Ureter (tissue), 1 donor: ENCODE measurements around the gene BAMBI. TPM values are rescaled to one million over a fixed set of nuclear protein-coding genes. Genes with fewer than 3 reads are reported as not detected.
"Not testable (repeated sequence)": the region's sequence is repeated elsewhere in the genome, so short reads cannot be mapped to it uniquely, and the experiment has no call there.

ENCODE experiments used
- DNase-seq: peaks from one replicate; pipeline ENCODE4 v3.0.0-alpha.2; 2020; ENCODE audit warnings: low spot score
- total RNA-seq: library from RNA; stranded (reverse); gene quantifications from one replicate; pipeline ENCODE4 v1.2.4, GENCODE V29; 2023
- donor health status: DM: yes; HTN: yes; CAD: no.

The BAMBI gene, protein sequence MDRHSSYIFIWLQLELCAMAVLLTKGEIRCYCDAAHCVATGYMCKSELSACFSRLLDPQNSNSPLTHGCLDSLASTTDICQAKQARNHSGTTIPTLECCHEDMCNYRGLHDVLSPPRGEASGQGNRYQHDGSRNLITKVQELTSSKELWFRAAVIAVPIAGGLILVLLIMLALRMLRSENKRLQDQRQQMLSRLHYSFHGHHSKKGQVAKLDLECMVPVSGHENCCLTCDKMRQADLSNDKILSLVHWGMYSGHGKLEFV
- 54.8 TPM for total RNA-seq

DNA sequence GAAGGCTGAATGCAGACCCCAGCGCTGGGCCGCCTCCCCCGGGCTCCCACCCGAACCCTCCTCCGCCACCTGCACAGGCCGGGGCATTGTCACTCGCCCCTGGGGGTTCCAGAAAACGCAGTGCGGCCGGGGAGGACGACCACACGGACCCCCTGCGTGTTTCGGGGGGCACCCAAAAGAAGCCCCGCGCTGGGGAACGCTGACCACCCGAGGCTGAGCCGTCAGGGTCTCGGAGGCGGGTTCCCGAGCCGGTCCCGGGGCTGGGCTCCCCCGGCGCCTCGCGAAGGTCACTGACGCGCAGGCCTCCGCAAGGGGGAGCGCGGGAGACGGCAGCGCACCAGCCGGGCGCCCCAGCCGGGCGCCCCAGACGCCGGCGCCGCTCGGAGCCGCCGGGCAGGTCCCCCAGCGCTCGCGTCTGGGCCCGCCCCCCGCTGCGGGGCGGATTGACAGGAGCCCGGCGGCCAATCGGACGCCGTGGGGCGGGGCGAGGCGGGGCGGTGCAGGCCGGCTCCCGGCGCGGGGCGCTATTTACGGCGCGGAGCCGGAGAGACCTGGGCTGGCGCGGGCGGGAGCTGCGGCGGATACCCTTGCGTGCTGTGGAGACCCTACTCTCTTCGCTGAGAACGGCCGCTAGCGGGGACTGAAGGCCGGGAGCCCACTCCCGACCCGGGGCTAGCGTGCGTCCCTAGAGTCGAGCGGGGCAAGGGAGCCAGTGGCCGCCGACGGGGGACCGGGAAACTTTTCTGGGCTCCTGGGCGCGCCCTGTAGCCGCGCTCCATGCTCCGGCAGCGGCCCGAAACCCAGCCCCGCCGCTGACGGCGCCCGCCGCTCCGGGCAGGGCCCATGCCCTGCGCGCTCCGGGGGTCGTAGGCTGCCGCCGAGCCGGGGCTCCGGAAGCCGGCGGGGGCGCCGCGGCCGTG, at the start of gene BAMBI:
Gene BAMBI (plus strand): TSS at position 554 of the 920 bp plus-strand sequence. CDS start 377 bp downstream, outside the sequence.
- DNase-seq = peak; percentile 93

DNA sequence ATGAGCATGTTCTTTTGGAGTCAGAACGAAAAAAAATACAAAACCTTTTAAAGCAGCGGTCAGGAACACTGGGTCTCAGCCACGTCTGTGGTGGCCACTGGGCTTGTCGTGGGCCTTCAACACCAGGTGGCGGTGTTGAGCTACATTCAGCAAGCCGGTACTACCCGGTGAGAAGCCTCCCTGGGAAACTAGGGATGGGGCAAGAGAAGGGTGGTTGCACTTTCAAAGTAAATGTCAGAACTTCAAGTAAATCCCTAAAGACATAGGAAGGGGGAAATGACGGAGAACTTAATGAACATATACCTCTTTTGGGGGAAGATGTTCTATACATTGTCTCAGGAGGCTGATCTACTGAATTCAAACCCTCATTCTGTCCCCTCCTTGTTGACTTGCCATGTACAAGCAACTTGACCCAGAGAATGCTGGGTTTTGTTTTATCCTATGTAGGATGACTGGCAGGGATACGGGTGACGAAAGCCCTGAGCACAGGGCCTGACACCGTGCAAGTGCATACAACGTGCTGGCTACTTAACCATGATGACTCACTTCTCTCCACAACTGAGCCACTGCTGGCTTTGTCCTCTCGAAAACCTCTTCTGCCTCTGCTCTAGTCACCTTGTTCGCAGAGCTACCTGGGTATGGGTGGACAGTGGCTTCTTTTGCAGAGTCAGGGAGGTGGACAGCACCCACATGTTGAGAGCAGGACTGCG, 49.0 kb upstream of the BAMBI start:
- DNase-seq = peak; percentile 80

DNA sequence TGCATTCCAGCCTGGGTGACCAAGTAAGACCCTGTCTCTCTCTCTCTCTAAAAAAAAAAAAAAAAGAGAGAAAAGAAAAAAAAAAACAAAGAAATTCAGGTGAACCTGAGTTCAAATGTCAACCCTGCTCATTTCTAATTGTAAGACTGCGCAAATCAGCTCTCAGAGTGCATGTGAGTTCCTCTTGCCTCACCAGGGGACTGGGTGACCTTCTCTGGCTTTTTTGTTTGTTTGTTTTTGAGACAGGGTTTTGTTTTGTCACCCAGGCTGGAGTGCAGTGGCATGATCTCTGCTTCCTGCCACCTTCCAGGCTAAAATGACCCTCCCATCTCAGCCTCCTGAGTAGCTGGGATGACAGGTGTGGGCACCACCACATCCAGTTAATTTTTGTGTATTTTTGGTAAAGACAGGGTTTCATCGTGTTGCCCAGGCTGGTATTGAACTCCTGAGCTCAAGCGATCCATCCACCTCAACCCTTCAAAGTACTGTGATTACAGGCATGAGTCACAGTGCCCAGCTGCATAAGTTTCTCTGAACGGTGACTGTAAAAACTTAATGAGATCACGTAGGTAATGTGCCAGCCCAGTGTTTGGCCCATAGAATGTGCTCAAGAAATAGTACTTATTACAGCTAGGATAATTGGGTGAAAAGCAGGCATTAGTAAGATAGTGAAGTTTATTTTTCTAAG, 45.3 kb upstream of the BAMBI start:
- no peak for DNase-seq

DNA sequence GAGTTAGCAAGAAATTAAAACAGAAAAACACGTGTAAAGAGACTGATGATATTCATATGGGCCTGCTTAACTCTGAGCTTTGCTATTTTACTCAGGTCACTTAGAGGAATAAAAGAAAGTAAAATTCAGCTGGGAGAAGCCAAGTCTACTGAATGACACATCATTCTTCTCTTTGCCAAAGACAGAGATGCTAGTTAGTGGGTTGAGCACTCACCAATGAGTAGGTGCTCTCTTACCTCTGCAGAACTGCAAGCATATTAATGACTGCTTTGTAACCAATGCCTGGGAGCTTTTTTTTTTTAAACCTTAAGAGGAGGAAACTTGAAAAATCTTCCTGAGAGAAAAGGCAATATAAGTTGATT, 44.8 kb upstream of the BAMBI start:
- no peak for DNase-seq

DNA sequence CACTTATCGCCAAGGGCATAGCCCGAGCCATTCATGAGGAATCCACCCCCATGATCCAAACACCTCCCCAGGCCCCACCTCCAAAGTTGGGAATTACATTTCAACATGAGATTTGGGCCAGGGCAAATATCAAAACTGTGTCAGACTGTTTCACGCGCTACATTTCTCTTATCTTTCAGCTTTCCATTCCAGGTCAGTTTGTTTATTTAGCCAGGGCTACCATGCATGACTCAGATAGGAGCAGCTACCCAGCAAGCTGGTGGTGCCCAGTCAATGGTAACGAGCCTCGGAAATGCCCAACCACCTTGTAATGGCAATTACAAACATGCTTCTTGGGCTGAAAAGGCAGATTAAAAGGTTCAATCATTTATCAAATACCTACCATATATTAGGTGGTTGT, 43.6 kb upstream of the BAMBI start:
- no peak for DNase-seq

DNA sequence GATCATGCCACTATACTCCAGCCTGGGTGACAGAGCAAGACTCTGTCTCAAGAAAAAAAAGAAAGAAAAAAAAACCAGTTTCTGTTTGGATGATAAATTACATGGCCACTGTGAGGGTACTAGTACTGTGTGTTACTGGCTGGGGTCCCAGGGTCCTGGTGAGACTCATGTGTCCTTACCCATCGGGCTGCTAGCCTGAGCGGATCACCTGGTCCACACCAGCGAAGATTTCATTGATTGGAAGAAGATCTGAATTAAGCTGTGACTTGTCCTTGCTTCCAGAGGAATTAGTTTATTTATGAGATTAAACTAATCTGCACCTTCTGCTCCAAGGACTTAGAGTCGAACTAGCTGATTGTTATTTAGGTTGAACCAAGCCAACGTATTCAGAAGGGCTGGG, 40.0 kb upstream of the BAMBI start:
- DNase-seq = no peak

DNA sequence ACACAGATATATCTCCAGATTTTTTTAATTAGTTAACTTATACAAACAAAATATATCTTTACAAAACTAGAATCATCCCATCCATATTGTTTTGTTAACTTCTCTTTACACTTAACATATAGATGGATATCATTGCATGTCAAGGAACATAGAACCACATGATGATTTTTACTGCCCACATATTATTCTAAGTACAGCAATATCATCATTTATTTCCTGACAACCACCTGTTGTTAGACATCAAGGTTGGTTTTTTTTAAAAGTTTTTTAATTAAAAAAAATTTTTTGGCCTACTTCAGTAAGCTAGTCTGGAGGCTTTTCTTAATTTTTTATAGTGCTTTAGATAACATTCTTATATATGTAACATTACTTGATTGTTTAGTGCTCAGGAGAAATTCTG, 38.9 kb upstream of the BAMBI start:
- no peak for DNase-seq

DNA sequence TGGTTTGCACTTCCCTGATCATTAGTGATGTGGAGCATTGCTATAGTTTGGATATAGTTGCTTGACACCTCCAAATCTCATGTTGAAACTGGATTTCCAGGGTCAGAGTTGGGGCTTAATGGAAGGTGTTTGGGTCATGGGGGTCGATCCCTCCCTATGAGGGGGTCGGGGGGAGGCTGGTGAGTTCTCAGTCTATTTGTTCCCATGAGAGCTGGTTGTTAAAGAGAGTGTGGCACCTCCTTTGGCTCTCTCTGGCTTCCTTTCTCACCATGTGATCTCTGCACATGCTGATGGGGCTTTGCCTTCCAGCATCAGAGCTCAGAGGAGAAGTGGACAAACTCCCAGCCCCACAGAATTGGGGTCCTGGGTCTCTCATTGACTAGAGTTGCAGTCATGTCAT, 36.8 kb upstream of the BAMBI start:
- no peak for DNase-seq

DNA sequence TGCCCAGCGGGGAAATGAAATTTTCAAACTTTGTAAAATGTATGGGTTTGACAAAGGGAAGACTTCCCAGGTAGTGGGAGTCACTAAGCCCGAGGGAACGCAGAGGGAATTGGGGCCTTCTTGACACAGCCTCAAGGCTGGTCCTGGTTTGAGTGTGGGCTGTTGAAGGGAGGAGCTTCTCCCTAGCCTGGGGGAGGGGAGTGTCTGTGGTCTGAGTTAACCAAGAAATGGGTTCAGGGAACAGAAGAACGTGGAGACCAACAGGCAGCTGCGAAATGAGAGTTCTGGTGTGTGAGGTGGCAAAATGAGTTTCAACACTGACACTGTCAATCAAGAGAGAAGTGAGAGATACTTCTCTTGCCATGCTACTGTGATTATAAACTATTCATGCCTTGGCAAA, 32.7 kb upstream of the BAMBI start:
- DNase-seq = no peak

DNA sequence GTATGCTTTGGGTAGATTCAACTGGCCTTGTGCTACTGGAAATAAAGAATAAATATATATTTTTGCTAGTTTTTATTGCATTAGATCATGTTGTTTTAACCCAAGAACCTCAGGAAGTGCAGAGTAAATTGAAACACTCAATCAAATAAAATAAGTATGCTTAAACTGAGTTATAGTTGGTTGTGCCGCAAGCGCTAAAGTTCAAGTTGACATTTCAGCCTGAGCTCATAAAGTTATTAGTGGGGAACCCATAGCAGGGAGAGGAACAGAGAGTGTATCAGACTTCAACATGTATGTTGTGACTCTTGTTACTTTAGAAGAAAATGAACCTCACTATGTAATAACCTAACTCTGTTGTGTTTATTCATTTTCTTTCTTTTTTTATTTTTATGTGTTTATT, 25.2 kb upstream of the BAMBI start:
- DNase-seq = no peak

DNA sequence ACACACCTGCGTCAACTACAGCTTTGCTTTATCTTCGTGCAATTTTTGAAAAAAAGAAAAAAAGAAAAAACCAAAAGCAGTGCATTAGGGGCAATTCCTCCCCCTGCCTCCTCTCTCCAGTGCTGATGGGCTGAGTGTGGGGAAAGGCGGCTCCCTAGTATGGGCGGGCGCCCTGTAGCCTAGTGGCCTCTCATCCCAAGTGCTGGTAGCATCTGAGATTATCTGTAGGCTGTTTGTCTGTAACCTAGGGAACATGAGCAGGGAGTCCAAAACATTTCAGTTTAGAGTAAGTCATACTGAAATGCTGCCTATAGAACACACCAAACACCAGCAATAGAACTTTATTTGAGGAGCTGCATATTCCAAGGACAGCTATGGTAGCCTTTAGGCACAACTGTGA, 24.6 kb upstream of the BAMBI start:
- DNase-seq = no peak

DNA sequence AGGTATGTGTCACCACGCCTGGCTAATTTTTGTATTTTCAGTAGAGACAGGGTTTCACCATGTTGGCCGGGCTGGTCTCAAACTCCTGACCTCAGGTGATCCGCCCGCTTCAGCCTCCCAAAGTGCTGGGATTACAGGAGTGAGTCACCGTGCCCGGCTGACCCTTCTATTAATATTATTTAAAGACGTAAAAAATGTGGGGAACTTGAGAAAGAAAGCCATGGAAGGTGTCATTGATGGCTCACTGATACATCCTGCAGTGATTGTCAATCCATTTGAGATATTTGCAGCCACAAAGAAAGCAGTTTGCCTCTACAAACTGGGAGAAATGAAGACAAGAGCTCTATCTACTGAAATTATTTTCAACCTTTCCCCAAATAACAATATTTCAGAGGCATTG, 18.5 kb upstream of the BAMBI start:
- not testable (repeated sequence) for DNase-seq

DNA sequence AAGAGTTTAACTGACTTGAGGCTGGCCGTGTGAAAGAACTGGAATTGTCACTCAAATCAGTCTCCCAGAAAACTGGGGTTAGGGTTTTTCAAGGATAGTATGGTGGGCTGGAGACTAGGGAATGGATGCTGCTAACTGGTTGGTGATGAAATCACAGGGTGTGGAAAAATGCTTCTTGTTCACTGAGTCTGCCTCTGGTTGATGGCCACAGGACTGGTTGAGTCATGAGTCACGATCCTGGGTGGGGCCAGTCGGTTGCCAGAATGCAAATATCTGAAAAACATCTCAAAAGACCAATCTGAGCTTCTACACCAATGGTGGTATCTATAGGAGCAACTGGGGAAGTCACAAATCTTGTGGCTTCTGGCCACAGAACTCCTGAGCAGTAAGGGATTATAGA, 16.3 kb upstream of the BAMBI start:
- DNase-seq = no peak

DNA sequence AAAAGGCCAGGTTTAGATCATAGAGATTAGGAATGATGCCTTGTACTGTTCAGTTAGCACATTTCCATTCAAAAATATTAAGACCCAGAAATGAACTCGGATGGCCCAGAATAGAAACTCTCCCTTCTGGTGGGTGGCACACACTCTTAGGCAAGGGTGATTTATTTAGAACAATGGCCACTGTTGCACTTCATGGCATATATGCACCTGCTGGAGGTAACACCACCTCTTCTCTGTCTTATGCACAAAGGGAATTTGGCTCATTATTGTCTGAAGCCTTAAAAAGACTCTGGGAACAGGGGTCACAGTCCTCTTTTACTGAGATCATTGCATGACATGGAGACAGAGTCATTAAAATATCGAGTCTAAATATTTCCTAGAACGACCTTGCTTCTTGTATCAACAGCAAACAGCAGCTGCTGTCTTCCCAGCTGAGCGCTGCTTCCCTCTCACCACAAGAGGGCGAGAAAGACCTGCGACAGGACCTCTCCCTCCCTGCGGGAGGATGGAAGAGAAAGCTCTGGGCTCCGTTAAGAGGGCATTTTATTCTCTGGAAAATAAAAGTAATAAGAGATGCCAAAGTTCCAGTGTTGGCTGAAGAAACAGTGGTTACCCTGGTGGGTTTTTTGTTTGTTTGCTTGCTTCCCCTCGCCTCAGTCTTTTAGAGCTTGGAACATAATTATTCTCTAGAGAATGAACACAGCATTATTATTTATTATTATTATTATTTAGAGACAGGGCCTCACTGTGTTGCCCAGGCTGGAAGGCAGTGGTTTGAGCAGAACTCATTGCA, 13.5 kb upstream of the BAMBI start:
- DNase-seq = peak; percentile 85

DNA sequence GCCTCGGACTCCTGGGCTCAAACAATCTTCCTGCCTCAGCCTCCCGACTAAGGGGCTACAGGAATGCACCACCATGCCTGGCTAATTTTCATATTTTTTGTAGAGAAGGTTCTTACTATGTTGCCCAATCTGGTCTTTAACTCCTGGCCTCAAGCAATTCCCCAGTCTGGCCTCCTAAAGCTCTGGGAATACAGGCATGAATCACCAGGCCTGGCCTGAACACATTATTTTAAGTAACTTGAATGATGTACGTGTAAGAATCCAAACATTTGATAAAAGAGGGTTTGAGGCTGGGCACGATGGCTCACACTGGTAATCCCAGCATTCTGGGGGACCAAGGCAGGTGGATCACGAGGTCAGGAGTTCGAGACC, 13.0 kb upstream of the BAMBI start:
- no peak for DNase-seq

DNA sequence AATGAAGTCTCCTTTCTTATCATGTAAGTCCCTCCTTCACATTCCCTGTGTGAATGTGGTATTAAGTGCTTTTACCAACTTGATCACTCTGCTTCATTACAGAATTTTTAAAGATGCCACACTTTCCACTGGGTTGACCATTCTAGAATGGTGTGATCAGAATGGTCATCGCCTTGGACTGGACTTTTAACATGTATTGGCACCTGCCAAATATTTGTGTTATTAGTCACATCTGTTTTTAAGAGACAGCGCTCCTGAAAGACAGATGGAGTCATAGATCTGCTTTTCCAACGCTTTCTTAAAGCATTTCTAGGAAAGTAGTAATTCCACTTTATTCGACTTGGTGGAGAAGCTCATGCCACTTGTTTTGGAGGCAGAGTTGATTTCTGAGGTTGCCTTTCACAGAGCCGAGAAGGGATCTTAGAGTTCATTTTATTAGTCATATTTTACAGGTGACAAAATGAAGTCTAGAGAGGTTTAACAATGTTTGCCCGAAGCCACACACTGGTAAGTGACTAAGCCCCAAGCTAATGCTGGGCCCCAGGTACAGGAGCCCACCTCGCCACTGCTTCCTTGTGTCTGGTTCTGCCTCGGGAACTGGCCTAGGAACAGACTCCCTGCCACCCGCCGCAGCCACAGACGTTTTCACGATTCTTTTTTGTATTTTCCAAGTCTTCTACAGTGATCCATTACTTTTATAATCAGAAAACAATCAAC, 10.4 kb upstream of the BAMBI start:
- DNase-seq = no peak

DNA sequence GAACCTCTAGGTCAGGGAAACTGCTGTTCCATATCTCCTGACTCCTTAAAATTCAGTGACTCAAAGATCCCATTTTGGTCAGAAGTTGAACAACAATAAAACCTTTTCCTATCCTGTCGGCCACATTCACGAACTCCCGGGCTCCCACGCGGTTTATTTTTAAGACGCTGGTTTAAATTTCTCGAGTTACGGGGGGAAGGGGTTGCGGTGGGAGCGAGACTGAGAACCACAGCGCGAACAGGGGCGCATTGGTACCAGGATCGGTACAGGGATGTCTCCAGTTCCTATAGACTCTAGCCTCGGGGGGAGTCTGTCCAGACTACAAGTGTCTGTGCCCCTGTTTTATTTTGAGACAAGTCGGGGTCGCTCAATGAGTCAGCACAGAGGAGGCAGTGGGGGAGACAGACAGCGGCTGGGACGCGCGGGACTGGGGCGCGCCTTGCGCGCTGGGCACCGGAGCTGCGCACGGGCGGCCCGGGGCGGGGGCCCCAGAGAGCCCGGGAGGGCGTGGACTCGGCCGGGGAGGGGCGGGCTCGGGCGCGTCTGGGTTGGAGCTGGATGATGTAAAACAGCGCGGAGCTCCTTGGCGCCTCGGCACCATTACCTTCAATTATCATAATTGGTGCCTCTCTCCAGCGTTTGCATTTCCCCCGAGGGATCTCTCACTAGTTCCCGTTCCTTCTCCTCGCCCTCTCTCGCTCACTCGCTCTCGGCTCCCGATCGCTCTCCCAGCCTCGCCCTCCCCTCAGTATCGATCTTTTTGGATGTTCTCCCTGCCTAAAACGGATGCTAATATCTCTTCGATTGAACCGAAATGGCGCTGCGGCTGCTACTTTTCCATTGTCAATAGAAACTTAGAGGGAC, 8.7 kb upstream of the BAMBI start:
- DNase-seq = peak; percentile 70

DNA sequence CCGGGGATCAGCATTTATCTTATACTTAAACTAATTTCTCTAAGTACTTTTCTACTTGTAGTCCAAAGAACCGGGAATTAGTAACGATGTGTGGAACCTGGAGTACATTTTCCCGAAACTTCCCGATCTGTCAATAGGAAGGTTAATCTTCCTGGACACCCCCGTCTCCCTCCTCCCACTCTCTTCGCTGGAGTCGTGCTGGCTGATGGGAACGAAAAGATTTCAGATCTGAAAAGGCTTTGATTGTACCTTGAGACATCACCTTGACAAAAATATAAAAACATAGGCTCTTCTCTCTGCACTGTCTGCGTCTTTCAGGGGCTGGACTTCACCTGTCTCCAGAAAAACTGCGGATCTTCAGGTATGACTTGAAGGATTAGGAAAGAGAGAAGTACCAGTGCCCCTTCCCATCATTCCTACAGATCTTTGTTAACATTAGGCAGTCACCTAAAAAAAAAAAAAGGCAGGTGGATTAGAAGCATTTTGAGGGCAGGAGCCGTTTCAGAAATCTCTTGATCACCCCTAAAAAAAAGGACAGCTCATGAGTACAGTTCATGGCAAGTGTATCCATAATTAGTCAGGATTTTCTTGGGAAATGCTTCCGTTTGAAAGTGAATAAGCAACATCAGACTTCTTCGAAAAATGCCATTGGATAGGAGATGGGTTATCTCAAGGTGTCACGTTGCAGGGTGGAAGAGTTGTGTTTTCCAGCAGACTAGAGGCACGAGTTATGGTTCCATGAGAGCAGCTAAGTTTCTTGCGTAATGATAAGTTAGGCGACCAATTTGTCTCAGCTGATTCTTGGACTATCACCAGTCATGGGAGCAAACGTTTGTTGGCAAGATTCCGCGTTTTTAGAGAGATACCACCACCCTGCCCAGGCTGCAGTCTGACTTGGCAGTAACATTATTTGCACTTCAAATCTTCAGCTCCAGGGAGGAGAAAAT, 7.8 kb upstream of the BAMBI start:
- no peak for DNase-seq
